Measurements from ENCODE around the gene EDIL3.

The EDIL3 gene

DNA sequence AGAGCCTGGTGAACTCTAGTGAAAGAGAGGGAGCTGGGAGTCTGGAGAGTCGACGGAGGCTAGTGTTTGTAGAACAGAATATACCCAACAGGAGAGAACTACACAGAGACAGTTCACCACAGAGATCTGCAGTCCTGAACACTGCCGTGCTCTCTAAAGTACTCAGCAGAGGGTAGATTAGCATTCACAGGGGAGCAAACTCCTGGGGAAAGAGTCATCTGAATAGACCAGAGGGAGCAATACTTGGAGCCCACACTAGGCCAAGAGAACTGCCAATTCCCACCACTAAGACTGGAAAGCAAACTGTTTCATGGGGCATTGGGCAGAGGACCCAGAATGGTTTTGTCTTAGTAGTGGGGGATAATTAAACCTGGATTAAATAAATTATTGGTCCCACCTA, 235.6 kb downstream of the EDIL3 start:
- DNase-seq = no peak

DNA sequence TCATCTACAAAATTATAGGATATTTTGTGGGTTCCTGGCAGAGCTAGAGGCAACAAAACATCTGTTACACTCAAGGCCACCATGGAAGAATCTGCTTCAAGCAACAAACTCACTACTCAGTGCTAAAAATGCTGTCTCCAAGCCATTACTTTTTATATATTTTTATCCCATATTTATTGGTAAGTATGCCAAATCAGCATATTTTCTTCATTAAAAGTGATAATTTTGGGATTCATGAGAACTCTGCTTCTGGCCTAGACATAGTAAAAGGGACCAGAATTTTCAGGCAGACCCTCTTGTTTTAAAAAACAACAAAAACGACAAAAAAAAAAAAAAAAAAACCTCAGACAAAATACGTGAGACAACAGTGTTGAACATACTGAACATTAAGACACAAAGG, 236.0 kb downstream of the EDIL3 start:
- no peak for DNase-seq

DNA sequence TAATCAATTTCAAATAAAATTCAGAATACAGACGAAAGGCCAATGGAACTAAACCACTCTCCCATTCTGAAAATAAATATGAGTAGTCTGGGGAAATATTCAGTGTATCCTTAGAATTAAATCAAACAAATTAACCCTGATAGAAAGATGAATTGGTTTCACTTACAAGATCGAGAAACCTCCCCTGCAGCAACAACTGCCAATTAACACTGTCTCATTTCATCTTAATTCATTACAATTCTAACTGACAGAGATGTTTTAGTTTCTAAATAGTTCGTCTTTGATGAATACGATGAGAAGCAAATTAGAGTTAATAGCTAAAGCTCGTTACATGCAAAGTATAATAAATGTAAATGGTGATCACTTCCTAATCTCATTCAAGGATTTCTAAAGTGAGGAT, 247.1 kb downstream of the EDIL3 start:
- no peak for DNase-seq

DNA sequence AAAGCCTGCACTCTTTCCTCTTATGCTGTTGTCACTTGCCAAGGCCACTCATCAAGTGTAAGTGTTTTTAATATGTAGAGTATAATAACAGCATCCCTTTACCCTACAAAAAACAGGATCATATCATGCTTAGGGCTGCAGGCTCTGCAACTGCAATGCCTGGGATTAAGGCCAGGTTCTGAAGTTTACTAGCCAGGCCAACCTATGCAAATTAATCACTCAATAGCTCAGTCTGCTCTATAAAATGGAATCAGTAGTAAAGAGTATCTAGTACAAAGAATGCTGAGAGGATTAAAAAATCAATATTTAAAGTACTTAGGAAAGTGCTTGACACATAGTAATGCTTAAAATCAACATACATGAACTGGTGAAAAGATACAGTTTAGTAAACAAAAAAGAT, 253.3 kb downstream of the EDIL3 start:
- no peak for DNase-seq

DNA sequence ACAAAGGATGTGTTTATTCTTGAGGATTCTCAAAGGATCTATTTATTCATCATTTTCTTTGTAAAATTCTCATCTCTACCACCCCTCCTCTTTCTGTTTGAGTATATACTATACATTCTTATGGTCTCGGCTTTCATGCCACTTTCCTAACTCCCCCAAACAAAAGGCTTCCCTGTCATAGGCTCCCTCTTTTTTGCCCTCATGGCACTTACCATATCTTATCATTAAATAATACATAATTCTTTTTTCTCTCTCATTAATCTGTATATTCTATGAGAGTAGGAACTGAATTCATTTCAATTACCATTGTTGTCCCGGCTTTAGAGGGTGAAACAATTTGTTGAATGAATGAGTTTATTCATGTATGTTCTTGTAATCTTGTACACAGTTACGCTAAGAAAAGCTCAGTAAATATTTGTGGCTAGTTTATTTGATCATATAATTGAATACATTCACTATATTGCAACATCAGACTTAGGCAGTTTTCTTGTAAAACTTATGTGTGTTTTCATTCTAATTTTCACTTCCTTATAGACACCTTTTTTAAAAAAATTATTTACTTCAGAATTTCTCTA, 254.6 kb downstream of the EDIL3 start:
- no peak for DNase-seq

DNA sequence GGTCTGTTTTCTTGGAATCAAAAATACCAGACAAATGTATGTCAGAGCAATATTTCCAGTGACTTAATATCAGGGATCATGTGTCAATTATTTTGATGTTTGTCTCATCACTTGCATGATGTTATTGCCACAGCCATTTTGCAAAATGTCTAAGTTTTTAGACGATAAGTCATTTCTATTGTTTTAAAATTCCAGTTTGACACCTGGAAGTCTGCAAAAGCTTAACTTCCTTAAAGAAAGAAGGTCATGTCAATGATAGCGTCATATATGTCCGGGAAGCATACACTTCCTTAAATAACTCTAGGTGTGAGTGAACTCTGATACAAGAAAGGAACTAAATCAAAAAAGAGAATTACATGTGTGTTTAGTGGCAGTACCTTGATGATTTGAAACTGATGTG, 259.5 kb downstream of the EDIL3 start:
- DNase-seq = no peak

DNA sequence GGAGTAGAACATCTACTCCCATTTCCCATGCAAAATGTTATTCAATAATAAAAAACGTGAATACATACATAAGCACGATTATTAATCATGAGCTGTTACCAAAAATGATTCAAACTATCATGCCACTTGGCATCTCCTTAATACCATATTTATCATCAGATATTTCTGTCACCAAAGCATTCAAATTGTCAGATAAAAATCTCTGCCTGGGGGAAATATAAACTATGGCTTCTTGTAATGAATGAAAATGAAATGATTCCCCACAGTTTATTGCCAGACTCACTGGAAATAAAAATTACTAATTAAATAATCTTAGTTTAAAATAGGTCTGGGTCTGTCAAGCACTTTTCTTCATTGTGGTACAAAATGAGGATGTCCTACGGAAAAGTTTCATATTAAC, 265.4 kb downstream of the EDIL3 start:
- DNase-seq = no peak

DNA sequence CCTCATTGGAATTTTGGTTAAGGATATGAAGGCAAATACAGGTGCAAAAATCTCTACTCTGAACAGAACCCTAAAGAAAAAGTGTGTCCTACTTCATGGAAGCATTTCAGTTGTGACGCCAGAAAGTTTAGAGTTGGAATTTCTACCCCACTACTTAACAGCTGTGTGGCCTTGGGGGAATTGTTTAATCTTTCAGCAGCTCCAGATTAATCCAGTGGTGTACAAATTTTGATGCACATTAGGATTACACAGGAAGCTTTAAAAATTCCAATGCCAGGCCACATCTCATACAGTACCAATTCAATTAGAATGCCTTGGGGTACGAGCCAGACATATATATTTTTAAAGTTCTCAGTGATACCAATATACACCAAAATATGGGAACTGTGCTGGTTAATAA, 266.1 kb downstream of the EDIL3 start:
- DNase-seq = no peak

DNA sequence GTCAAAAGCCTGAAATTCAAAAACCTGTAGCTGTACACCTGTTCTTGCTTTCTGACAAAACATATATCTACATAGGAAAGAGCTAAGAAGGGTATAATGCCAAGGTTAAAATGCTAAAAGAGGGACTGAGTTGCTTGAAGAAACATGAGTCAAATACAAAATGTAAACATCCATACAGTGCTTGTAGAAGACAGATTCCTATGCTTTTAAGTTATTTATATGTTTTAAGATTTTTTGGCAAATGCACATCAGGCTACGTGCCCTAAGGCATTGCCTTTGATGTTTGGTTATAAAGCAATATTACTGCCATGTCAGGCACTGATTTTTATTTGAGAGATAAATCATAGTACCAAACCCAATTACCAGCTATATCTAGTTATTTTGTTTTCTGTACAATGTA, 269.0 kb downstream of the EDIL3 start:
- no peak for DNase-seq

DNA sequence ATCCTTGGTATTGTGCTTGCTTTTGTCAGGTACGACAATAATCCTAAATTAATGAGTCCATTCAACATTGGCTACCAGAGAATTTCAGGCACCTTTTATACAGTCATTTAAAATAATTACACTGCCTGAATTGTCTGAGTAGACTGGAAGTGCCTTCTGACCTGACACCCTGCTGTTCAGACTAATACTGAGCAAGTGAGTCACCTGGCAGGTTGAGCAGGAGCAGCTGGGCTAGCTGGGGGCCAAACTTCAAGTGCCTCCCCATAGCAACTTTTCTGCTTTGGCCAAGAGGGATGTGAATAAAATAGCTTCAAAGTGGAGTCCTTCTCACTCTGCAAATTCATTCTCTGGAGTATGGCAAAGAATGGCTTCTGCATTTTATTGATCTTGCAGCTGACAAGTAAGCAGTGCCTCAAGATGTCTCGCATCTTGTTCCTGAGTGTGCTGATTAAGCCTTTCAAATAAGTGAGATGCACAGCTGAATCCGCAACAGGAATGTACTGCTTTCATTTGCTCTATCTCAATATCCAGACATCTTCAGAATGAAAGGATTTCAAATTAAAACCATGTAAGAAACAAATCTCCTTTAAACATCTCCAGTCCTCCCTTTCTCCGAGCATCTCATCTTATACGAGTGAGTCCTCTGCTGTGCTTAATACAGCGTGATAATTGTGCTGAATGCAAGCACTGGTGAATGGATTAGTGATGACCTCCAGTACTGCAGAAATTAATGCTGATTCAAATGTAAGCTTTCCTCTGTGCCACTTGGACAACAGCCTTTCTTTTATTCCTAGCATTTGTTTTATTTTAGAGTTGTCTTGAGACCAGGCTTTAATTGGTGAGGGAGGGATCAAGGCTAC, 271.2 kb downstream of the EDIL3 start:
- no peak for DNase-seq

DNA sequence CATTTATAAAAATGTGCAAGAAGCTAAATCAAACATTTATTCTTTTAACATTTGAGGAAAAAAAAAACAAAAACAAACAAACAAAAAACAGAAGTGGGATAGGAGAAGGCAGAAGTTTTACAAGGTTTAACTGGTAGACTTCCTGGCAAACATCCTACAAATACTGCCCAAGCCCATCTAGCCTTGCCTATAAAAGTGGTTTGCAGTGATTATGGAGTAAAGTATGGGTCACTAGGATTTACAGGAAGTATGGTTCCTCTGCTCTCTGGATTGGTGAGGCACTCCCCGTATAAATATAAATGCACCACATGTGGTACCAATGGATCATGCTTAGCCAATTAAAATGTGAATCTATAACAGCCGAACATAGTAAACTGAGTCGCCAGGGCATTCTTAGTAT, 291.9 kb downstream of the EDIL3 start:
- DNase-seq = no peak

DNA sequence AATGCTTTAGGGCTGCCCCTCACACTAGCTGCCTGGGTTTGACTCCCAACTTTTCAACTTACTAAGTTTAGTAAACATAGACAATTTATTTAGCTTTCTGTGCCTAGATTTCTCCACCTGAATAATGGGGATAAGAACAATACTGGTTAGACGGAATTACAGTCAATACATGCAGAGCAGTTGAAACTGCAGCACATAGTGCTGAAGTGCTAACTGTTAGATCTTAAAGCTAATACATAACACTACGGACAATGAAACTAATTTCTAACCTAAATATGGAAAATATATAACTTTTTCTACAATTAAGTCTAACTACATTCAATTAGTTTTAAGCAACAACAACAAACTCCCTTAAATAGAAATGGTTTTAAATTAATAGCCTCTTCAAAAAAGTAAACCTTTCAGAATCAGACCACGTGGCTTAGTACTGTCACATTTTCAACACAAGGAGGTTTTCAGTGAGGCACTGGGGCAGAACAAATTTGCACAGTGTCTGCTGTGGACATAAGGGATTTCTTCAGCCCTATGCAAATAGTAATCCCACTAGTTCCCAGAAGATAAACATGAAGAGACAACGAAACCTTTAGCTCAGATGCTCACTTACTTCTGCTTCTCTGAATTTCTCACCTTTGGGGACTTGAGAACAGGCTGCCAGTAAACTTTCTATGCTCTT, 293.4 kb downstream of the EDIL3 start:
- no peak for DNase-seq

DNA sequence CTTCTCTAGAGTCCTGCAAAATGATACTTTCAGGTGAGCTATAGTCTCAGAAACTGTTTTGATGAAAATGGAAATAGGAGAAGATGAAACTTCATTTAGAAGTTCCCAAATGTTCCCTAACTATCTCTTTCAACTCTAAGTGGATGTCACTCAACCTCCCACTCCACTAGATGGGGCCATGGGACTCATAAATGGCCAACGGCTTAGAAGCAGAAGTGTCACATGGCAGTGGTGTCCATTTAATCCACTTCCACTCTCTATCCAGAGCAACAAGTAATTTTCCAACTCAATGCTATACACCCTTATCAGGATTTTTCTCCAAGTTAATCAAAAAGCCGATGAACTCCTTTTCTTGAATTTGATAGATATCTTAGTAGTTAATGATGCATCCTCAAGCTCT, 295.7 kb downstream of the EDIL3 start:
- DNase-seq = no peak

DNA sequence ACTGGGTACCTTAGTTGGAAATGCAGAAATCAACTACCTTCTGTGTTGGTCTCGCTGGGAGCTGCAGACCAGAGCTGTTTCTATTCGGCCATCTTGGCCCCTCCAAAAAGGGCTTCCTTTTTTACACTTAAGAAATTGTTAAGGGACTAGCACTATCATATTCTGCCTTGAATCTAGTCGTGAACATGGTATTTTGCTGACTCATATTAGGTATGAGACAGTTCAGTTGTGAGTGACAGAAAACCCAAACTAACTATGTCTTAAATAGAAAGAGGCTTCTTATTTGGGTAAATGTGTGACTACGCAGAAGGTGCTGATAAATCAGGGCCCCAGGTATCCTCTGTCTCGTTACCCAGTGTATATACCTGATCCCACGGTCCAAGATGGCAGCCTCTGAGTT, 298.2 kb downstream of the EDIL3 start:
- DNase-seq = no peak

DNA sequence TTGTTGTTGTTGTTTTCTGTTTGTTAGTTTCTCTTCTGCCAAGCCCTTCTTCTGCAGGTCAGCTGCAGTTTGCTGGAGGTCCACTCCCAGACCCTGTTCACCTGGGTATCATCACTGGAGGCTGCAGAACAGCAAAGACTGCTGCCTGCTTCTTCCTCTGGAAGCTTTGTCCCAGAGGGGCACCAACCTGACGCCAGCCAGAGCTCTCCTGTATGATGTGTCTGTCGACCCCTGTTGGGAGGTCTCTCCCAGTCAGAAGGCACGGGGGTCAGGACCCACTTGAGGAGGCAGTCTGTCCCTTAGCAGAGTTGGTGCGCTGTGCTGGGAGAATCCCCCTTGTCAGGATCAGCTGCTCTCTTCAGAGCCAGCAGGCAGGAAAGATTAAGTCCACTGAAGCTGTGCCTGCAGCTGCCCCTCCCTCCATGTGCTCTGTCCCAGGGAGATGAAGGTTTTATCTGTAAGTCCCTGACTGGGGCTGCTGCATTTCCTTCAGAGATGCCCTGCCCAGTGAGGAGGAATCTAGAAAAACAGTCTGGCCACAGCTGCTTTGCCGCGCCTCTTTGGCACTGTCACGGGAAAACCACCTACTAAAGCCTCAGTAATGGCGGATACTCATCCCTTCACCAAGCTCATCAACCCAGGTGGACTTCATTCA, 299.2 kb downstream of the EDIL3 start:
- DNase-seq = no peak

DNA sequence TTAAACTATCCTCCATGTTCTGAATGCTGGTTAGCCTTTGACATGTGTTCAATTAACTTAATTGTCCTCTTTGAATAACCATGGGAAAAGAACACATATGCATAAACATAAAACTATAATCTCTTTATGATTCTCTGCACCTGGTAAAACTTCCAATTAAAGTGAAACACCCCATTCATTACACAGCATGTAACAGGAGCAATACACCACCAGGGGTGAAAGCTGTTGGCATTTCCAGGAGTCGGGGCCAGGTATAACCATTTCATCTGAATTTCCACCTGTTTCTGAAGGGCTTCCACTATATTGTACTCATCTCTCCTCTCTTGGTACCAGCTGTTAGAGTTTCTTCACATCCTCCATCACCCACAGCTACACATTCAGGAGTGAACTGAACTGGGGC, 303.8 kb downstream of the EDIL3 start:
- DNase-seq = no peak

DNA sequence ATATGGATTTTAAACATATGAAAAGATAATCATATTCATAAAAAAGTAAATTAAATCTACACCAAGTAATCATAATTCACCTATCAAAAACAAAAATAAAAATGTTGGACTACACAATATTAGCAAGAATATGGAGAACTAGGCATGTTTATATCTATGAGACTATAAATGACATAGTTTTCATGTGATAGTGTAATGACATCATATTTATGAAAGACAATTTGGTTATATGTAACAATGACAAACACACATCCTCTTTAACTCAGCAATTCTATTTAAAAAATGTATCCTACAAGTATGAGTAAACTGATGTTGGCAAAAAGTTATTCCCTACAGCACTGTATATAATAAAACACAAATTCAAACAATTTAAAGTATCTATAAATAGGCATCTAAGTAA, 312.3 kb downstream of the EDIL3 start:
- DNase-seq = no peak

DNA sequence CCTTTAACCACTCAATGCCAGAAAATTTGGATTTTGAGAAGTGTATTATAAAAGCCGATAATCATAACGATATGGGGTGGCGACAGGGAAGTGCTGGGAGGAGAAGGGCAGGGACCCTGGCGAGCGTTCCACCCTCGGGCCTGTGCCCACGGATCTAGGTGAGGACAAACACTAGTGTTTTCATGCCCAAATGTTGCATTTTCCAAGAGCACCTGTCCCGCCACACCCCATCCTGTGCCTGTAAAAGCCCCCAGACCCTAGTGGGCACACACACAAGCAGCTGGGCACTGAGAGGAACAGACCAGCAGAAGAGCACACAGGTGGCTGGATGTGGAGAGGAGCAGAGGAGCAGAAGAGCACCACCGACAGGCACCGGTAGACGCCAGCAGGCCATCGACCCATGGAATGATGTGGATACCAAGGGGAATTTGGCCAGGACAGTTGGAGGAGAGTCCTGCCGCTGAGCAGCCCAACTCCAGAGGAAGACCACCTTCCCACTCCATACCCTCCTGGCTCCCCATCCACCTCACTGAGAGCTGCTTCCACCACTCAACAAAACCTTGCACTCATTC, 315.0 kb downstream of the EDIL3 start:
- no peak for DNase-seq

DNA sequence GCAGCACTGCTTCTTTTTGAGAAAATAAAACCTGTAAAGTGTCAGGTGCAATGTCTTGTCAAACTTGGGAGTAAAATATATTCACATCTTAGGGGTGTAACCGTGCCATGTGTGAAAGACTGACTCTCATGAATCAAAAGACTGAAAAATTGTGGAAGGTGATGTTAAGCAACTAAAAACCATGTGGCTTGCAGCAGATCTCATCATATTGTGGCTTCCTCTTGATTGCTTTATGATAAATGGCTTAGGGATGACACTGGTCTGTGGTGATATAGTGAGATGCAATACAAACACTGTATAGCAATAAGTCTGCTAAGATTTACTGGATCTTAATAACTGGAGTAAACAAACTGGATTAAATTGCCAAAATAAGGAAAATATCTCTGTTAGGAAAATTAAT, 321.6 kb downstream of the EDIL3 start:
- DNase-seq = no peak

DNA sequence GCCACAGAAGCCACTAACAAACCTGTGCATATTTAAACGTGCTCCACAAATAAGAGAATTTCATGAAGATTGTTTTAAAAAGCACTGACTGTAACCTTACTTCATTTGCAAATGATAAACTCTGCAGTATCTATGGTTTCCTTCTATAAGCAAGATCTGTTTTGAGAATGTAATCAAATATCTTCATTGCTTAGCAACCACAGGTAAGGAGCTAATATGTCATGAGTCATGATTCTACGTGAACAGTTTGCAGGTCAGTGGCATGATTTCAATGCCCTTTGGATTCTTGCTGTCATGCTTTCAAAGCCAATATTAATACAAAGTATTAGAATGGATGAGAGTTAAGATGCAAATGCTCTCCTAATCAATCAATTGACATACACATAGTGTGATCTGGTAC, 325.0 kb downstream of the EDIL3 start:
- DNase-seq = no peak

DNA sequence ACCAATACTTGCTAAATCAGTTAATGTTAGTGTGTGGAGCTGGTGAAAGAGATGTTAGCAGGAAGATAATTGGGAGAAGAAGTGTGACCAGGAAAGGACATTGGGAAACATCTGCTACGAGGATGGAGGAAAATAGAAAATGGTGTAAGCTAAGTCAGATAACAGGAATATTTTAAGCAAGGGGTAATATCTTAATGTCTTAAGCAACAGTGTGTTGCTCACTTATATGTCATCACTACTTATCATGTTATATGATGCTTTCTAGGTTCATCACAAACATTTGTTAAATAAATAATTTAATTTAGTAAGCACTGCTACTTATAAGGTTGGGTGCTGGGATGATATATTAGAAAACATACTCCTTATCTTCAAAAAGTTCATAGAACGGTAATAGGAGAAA, 326.1 kb downstream of the EDIL3 start:
- DNase-seq = no peak

DNA sequence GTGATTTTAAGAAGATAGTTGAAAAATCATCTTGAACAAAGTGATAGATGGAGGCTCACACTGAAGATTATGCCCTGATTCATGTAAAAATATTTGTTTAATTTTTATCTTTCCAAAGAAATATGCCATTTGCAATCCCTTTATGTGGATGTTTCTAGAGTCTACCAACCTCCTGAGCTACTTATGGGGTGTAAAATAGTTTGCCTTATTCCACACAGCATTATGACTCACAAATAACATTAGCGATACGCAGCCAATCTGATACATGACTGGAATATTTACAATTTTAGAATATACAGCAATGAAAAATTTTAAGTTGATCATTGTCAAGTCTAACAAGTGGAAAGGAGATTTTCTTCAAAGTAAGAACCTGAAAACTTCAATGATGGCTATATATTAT, 327.5 kb downstream of the EDIL3 start:
- DNase-seq = no peak

DNA sequence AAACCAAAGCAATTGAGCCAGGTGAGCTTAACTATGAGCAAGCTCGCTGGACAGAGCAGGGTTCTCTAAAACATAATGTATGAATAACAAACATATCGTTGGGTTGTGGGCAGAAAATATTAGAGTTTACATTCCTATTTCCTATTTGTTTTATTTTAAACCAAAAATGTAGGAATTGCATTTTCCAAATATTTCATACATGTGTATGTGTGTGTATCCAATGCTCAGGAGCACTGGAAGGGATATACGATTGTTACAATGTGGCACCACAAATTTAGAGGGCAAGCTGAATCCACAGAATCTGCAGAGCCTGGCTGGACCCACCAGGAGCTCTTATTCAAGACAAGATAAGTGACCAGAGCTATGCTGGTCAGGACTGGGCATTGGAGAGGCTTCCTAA, 338.7 kb downstream of the EDIL3 start:
- DNase-seq = no peak

DNA sequence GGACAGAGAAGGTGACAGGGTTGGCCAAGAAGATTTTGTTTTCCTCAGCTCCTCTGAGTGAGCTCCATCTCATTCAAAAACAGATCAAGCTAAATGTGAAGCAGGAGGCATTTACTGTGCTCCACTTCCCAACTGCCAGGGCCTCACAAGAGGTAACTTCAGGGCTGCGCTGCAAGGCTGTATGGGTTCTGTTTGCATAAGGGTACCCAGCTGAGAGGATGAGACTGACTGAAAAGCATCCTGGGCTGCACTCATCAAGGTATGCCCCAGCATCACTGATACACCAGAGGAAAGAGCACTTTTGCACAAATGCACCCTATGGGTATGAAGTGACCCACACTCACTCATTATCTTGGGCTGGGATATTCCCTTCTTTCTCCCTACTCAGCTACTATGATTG, 347.8 kb downstream of the EDIL3 start:
- DNase-seq = no peak
